ENCODE results near the gene MAGEB10. TPM values are rescaled to one million over a fixed set of nuclear protein-coding genes. Genes with fewer than 3 reads are reported as not detected.
"Not testable (repeated sequence)": the region's sequence is repeated elsewhere in the genome, so short reads cannot be mapped to it uniquely, and the experiment has no call there.

MAGEB10 gene
- total and polyA plus RNA-seq, 2 donors (not counting 1 experiment from before 2014, with no cell fraction given), result not detected

GRCh38 chrX:27808226-27808625 lies 436 bp downstream of the MAGEB10 start:
- TF ChIP-seq EZH2 (IDR thresholded peaks at IDR 0.05; ENCODE audit: low read length, missing control alignments), result no peak
- TF ChIP-seq, protein P1, sequence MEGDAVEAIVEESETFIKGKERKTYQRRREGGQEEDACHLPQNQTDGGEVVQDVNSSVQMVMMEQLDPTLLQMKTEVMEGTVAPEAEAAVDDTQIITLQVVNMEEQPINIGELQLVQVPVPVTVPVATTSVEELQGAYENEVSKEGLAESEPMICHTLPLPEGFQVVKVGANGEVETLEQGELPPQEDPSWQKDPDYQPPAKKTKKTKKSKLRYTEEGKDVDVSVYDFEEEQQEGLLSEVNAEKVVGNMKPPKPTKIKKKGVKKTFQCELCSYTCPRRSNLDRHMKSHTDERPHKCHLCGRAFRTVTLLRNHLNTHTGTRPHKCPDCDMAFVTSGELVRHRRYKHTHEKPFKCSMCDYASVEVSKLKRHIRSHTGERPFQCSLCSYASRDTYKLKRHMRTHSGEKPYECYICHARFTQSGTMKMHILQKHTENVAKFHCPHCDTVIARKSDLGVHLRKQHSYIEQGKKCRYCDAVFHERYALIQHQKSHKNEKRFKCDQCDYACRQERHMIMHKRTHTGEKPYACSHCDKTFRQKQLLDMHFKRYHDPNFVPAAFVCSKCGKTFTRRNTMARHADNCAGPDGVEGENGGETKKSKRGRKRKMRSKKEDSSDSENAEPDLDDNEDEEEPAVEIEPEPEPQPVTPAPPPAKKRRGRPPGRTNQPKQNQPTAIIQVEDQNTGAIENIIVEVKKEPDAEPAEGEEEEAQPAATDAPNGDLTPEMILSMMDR (conservative IDR thresholded peaks at IDR 0.05 in 1 of 2, IDR thresholded peaks at IDR 0.05 in 1 of 2; ENCODE audit: low read depth in 1 of 2, low read length in 2 of 2), result no peak
- Histone ChIP-seq H3K4me2 (ENCODE audit: extremely low read depth, insufficient read depth, low read length) (no peak overlapping the region), H3K4me1 (ENCODE audit: control insufficient read depth, extremely low read depth, insufficient read depth, low read length) (no peaks in the 10 kb centered on the region), H3K9me3 (ENCODE audit: control insufficient read depth, insufficient read depth, low read depth, low read length) (no peaks in the 10 kb centered on the region), H3K27ac (ENCODE audit: insufficient read depth, low read length) (no peak overlapping the region), H3K36me3 (ENCODE audit: control insufficient read depth, insufficient read depth, low read length) (no peaks in the 10 kb centered on the region), H3K27me3 (ENCODE audit: control insufficient read depth, insufficient read depth, low read length) (no peaks in the 10 kb centered on the region), H3K9ac (ENCODE audit: insufficient read depth, low read length) (no peak overlapping the region), H3K79me2 (ENCODE audit: control insufficient read depth, insufficient read depth, low read length) (no peaks in the 10 kb centered on the region), H3K4me3 (replicated peaks in 1 of 4; ENCODE audit: control extremely low read depth in 1 of 4, insufficient read depth in 1 of 4, low read depth in 3 of 4, low read length in 4 of 4) (no peak overlapping the region), H2AFZ (ENCODE audit: low read length) (no peak overlapping the region), H4K20me1 (ENCODE audit: control insufficient read depth, extremely low read depth, insufficient read depth, low read length) (no peaks in the 10 kb centered on the region)
- DNase-seq (ENCODE audit: low read depth in 2 of 2), result no peak

- H3K4me2 ChIP-seq (ENCODE audit: extremely low read depth, insufficient read depth, low read length); H3K4me3 ChIP-seq (replicated peaks in 1 of 4; ENCODE audit: control extremely low read depth in 1 of 4, insufficient read depth in 1 of 4, low read depth in 3 of 4, low read length in 4 of 4); H3K79me2 ChIP-seq (ENCODE audit: control insufficient read depth, insufficient read depth, low read length); H2AFZ ChIP-seq (ENCODE audit: low read length); H3K27me3 ChIP-seq (ENCODE audit: control insufficient read depth, insufficient read depth, low read length); H3K9ac ChIP-seq (ENCODE audit: insufficient read depth, low read length); H3K36me3 ChIP-seq (ENCODE audit: control insufficient read depth, insufficient read depth, low read length); H3K27ac ChIP-seq (ENCODE audit: insufficient read depth, low read length); H3K9me3 ChIP-seq (ENCODE audit: control insufficient read depth, insufficient read depth, low read depth, low read length); DNase-seq (ENCODE audit: low read depth in 2 of 2); H4K20me1 ChIP-seq (ENCODE audit: control insufficient read depth, extremely low read depth, insufficient read depth, low read length); H3K4me1 ChIP-seq (ENCODE audit: control insufficient read depth, extremely low read depth, insufficient read depth, low read length): not testable (repeated sequence)
Observed at GRCh38 chrX:27808991-27809859, 1.4 kb downstream of the MAGEB10 start.

DNA sequence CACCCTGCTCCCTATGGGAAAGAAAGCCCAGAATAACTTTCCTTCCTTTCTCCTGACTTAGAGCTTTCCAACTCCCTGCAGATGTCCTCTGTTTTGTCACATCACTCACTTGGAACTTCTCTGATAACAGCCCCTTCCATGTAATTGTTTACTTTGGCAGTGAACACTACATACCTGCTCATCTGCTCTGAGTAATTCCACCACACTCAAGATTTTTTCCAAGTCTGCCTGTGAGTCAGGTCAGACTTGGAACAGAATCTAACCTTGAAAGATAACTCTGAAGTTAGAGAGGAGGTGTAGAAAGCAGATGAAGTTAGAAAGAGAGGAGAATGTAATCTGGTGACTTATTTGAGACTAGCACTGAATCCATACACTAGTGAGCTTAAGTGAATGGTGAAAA lies 7.4 kb downstream of the MAGEB10 start:
- Histone ChIP-seq H3K4me1 (ENCODE audit: control insufficient read depth, extremely low read depth, insufficient read depth, low read length) (no peaks in the 10 kb centered on the region), H3K4me3 (replicated peaks in 1 of 4; ENCODE audit: control extremely low read depth in 1 of 4, insufficient read depth in 1 of 4, low read depth in 3 of 4, low read length in 4 of 4) (no peak overlapping the region), H3K9ac (ENCODE audit: insufficient read depth, low read length) (no peak overlapping the region), H3K79me2 (ENCODE audit: control insufficient read depth, insufficient read depth, low read length) (no peaks in the 10 kb centered on the region), H2AFZ (ENCODE audit: low read length) (no peak overlapping the region), H3K27ac (ENCODE audit: insufficient read depth, low read length) (no peak overlapping the region), H4K20me1 (ENCODE audit: control insufficient read depth, extremely low read depth, insufficient read depth, low read length) (no peaks in the 10 kb centered on the region), H3K4me2 (ENCODE audit: extremely low read depth, insufficient read depth, low read length) (no peak overlapping the region), H3K36me3 (ENCODE audit: control insufficient read depth, insufficient read depth, low read length) (no peaks in the 10 kb centered on the region), H3K9me3 (ENCODE audit: control insufficient read depth, insufficient read depth, low read depth, low read length) (no peaks in the 10 kb centered on the region), H3K27me3 (ENCODE audit: control insufficient read depth, insufficient read depth, low read length) (no peaks in the 10 kb centered on the region)
- DNase-seq (ENCODE audit: low read depth in 2 of 2), result peak in 1 of 2 donors; percentile 82
- TF ChIP-seq, protein P1 (conservative IDR thresholded peaks at IDR 0.05 in 1 of 2, IDR thresholded peaks at IDR 0.05 in 1 of 2; ENCODE audit: low read depth in 1 of 2, low read length in 2 of 2), result no peak
- TF ChIP-seq EZH2 (IDR thresholded peaks at IDR 0.05; ENCODE audit: low read length, missing control alignments), result no peak

Measured in fibroblast of lung (primary cell).